Liver (tissue), 9 donors: ENCODE data around the gene PPP2R2D. TPM values are rescaled to one million over a fixed set of nuclear protein-coding genes. Genes with fewer than 3 reads are reported as not detected.

Source experiments
- DNase-seq: peaks from one replicate; pipeline ENCODE4 v3.0.0-alpha.2; 2017; ENCODE audit warnings: low spot score
- H3K27ac ChIP-seq, 2 donors: one replicate each; pipeline ENCODE4 v1.7.0; 2013; ENCODE audit warnings: inconsistent platforms in 2 of 2, low read length in 2 of 2, control low read depth in 1 of 2, low read depth in 1 of 2, mild to moderate bottlenecking in 1 of 2
- H3K27me3 ChIP-seq, 4 donors: one replicate each; pipeline versions ENCODE4 v1.6.1 to v1.7.0; 2013; ENCODE audit warnings: low read length in 3 of 4, inconsistent platforms in 1 of 4, mild to moderate bottlenecking in 1 of 4, moderate library complexity in 1 of 4; ENCODE audit not compliant: control insufficient read depth in 4 of 4, insufficient read depth in 4 of 4
- H3K36me3 ChIP-seq, 4 donors: one replicate each; pipeline versions ENCODE4 v1.6.1 to v1.7.0; 2013; ENCODE audit warnings: low read length in 3 of 4, mild to moderate bottlenecking in 3 of 4, low read depth in 1 of 4, moderate library complexity in 1 of 4; ENCODE audit not compliant: control insufficient read depth in 4 of 4, insufficient read depth in 3 of 4
- H3K4me1 ChIP-seq, 4 donors: one replicate each; pipeline versions ENCODE4 v1.6.1 to v1.7.0; 2013; ENCODE audit warnings: low read length in 3 of 4, mild to moderate bottlenecking in 3 of 4, moderate library complexity in 1 of 4; ENCODE audit not compliant: control insufficient read depth in 4 of 4, insufficient read depth in 4 of 4
- H3K4me3 ChIP-seq, 3 donors: one replicate each; pipeline versions ENCODE4 v1.6.1 to v1.7.0; 2013; ENCODE audit warnings: low read length in 3 of 3, control low read depth in 1 of 3, low read depth in 1 of 3, mild to moderate bottlenecking in 1 of 3
- H3K9ac ChIP-seq, 2 donors: one replicate each; pipeline ENCODE4 v1.7.0; 2013; ENCODE audit warnings: low read length in 2 of 2, mild to moderate bottlenecking in 2 of 2, moderate library complexity in 2 of 2, control low read depth in 1 of 2, low read depth in 1 of 2
- H3K9me3 ChIP-seq, 4 donors: one replicate each; pipeline versions ENCODE4 v1.6.1 to v1.7.0; 2013; ENCODE audit warnings: low read length in 3 of 4; ENCODE audit not compliant: control insufficient read depth in 4 of 4
- ATF3 ChIP-seq: IDR thresholded peaks from 2 replicates; pipeline ENCODE4 v1.6.1; 2016; ENCODE audit warnings: antibody characterized with exemption
- CTCF ChIP-seq: fragments of 150-350 bp; IDR thresholded peaks from 2 replicates; pipeline ENCODE4 v1.5.1; 2017; ENCODE audit warnings: improper control_type of control experiment, low read depth, low read length; ENCODE audit not compliant: missing input control
- EGR1 ChIP-seq, 2 donors: IDR thresholded peaks; 2 replicates each; pipeline ENCODE4 v1.6.1; 2016 to 2018; ENCODE audit warnings: antibody characterized with exemption in 2 of 2, low read depth in 2 of 2
- FOXA1 ChIP-seq: IDR thresholded peaks from 2 replicates; pipeline ENCODE4 v1.6.1; 2016; ENCODE audit warnings: antibody characterized with exemption
- FOXA2 ChIP-seq: IDR thresholded peaks from 2 replicates; pipeline ENCODE4 v1.6.1; 2016; ENCODE audit warnings: antibody characterized with exemption
- GABPA ChIP-seq, 2 donors: IDR thresholded peaks in 1 of 2; conservative IDR thresholded peaks in 1 of 2; 2 replicates each; pipeline ENCODE4 v1.6.1; 2016; ENCODE audit warnings: antibody characterized with exemption in 2 of 2, mild to moderate bottlenecking in 1 of 2, moderate library complexity in 1 of 2
- HNF4G ChIP-seq: IDR thresholded peaks from 2 replicates; pipeline ENCODE4 v1.6.1; 2016; ENCODE audit warnings: antibody characterized with exemption
- MAX ChIP-seq: IDR thresholded peaks from 2 replicates; pipeline ENCODE4 v1.6.1; 2016; ENCODE audit warnings: antibody characterized with exemption
- NR2F2 ChIP-seq: IDR thresholded peaks from 2 replicates; pipeline ENCODE4 v1.6.1; 2016; ENCODE audit warnings: antibody characterized with exemption
- RAD21 ChIP-seq, 2 donors: IDR thresholded peaks; 2 replicates each; pipeline ENCODE4 v1.6.1; 2016; ENCODE audit warnings: antibody characterized with exemption in 2 of 2, mild to moderate bottlenecking in 2 of 2
- REST ChIP-seq: IDR thresholded peaks from 2 replicates; pipeline ENCODE4 v1.6.1; 2016; ENCODE audit warnings: antibody characterized with exemption, mild to moderate bottlenecking
- RXRA ChIP-seq, 2 donors: IDR thresholded peaks; 2 replicates each; pipeline ENCODE4 v1.6.1; 2017 to 2018; ENCODE audit warnings: antibody characterized with exemption in 2 of 2, mild to moderate bottlenecking in 1 of 2
- SP1 ChIP-seq: IDR thresholded peaks from 2 replicates; pipeline ENCODE4 v1.6.1; 2018; ENCODE audit warnings: antibody characterized with exemption, mild to moderate bottlenecking
- TAF1 ChIP-seq: conservative IDR thresholded peaks from 2 replicates; pipeline ENCODE4 v1.6.1; 2016; ENCODE audit warnings: antibody characterized with exemption, mild to moderate bottlenecking
- YY1 ChIP-seq: IDR thresholded peaks from 2 replicates; pipeline ENCODE4 v1.6.1; 2016; ENCODE audit warnings: antibody characterized with exemption, mild to moderate bottlenecking
- ZBTB33 ChIP-seq: IDR thresholded peaks from 2 replicates; pipeline ENCODE4 v1.6.1; 2016; ENCODE audit warnings: antibody characterized with exemption
- WGBS: extraction: QIAGEN DNeasy Blood & Tissue Kit; methylation state at CpG from one replicate; pipeline ENCODE4 v1.1.7; 2013; 5-methylcytosine and 5-hydroxymethylcytosine counted together
- polyA plus RNA-seq, 2 donors: library from polyadenylated mRNA; stranded (reverse) in 1 of 2; unstranded in 1 of 2; fragments of 200-250 nt in 1 of 2; fragments of >200 nt in 1 of 2; fragmentation: Nextera tagmentation in 1 of 2; extraction: Ambion mirVana in 1 of 2; gene quantifications; one replicate each; pipeline versions ENCODE4 v1.2.1 to v1.2.3, GENCODE V29; 2013 to 2015
- total RNA-seq, 2 donors: library from RNA; depleted of rRNA; stranded (reverse); fragments of >200 nt; gene quantifications; one replicate each; pipeline ENCODE4 v1.2.3, GENCODE V29; 2014
- donor health status: healthy.
- donor health status: healthy.
- donor health status: healthy.
- donor health status: healthy.
- donor health status: healthy.

PPP2R2D gene
- total and polyA plus RNA-seq, 4 donors: 5.9 to 20.5 (median 14.3) TPM

GRCh38 chr10:131890276-131891195, 10.3 kb upstream of the PPP2R2D start:
- 93% methylated on average over 11 of the region's 11 CpGs for WGBS
- Histone ChIP-seq H3K36me3 (no peaks in the 10 kb centered on the region), H3K9ac (no peak overlapping the region), H3K27me3 (no peaks in the 10 kb centered on the region), H3K4me1 (peaks cover 0 to 1% (median under 1%) of the 10 kb centered on the region in 4 donors), H3K4me3 (no peak overlapping the region), H3K9me3 (no peaks in the 10 kb centered on the region), H3K27ac (no peak overlapping the region)
- no peak for DNase-seq
- TF ChIP-seq SP1: no peak
- TF ChIP-seq REST: no peak
- no peak for TF ChIP-seq YY1
- TF ChIP-seq RXRA (IDR thresholded peaks at IDR 0.05): no peak
- no peak for TF ChIP-seq MAX
- no peak for TF ChIP-seq FOXA1
- no peak for TF ChIP-seq RAD21 (IDR thresholded peaks at IDR 0.05)
- no peak for TF ChIP-seq ATF3
- TF ChIP-seq ZBTB33: no peak

GRCh38 chr10:131891196-131891928, 9.4 kb upstream of the PPP2R2D start:
- Histone ChIP-seq H3K9me3 (no peaks in the 10 kb centered on the region), H3K4me1 (no peaks in the 10 kb centered on the region), H3K9ac (no peak overlapping the region), H3K27me3 (no peaks in the 10 kb centered on the region), H3K36me3 (no peaks in the 10 kb centered on the region), H3K4me3 (no peak overlapping the region), H3K27ac (no peak overlapping the region)
- WGBS: 61% methylated on average over 24 of the region's 24 CpGs
- TF ChIP-seq HNF4G (no peak), FOXA1 (no peak), MAX (no peak), GABPA (IDR thresholded peaks at IDR 0.05 in 1 of 2, conservative IDR thresholded peaks at IDR 0.05 in 1 of 2) (no peak), YY1 (no peak), NR2F2 (no peak), RAD21 (IDR thresholded peaks at IDR 0.05) (no peak), SP1 (no peak), TAF1 (no peak), RXRA (IDR thresholded peaks at IDR 0.05) (no peak), REST (no peak), ATF3 (no peak), EGR1 (IDR thresholded peaks at IDR 0.05; ENCODE audit: low read depth in 2 of 2) (no peak), FOXA2 (no peak), CTCF (no peak)
- no peak for DNase-seq
